Omental fat pad (tissue), 4 donors: ENCODE results near the gene IFNA6. TPM values are rescaled to one million over a fixed set of nuclear protein-coding genes. Genes with fewer than 3 reads are reported as not detected.

Experiments used
- ATAC-seq: fragments of 150-250 bp; one replicate; pipeline ENCODE4 v1.9.1; 2016; ENCODE audit warnings: mild to moderate bottlenecking, moderate library complexity; ENCODE audit not compliant: low FRiP score
- DNase-seq: peaks from one replicate; pipeline ENCODE4 v3.0.0-alpha.2; 2019; ENCODE audit warnings: low spot score
- CTCF ChIP-seq, 3 donors: fragments of 450-650 bp; IDR thresholded peaks; one replicate each; pipeline ENCODE4 v1.5.1; 2016 to 2017; ENCODE audit warnings: antibody characterized with exemption in 3 of 3, mild to moderate bottlenecking in 3 of 3, moderate library complexity in 2 of 3
- total RNA-seq, 4 donors: library from RNA; depleted of rRNA; stranded (reverse); fragments of >200 nt; gene quantifications; one replicate each; pipeline ENCODE4 v1.1.0, GENCODE V29; 2016

The IFNA6 gene
- total RNA-seq, 4 donors from 2014 or later: not detected

- ATAC-seq (peak; percentile 58), DNase-seq (no peak)
- no peak for TF ChIP-seq CTCF (IDR thresholded peaks at IDR 0.05)
Measured at GRCh38 chr9:21326526-21327139, 24.1 kb downstream of the IFNA6 start.

GRCh38 chr9:21324047-21324446, 26.6 kb downstream of the IFNA6 start:
- DNase-seq (no peak), ATAC-seq (no peak)
- no peak for TF ChIP-seq CTCF (IDR thresholded peaks at IDR 0.05)

GRCh38 chr9:21322911-21323461, 27.7 kb downstream of the IFNA6 start:
- DNase-seq (no peak), ATAC-seq (no peak)
- no peak for TF ChIP-seq CTCF (IDR thresholded peaks at IDR 0.05)

GRCh38 chr9:21320465-21320864, 30.2 kb downstream of the IFNA6 start:
- TF ChIP-seq CTCF (IDR thresholded peaks at IDR 0.05): no peak
- no peak for DNase-seq
- no peak for ATAC-seq

- DNase-seq: no peak
- ATAC-seq: no peak
- TF ChIP-seq CTCF (IDR thresholded peaks at IDR 0.05): no peak
Measured at GRCh38 chr9:21317956-21318923, 32.4 kb downstream of the IFNA6 start.

- no peak for ATAC-seq
- no peak for TF ChIP-seq CTCF (IDR thresholded peaks at IDR 0.05)
- no peak for DNase-seq
Measured at GRCh38 chr9:21316860-21317259, 33.8 kb downstream of the IFNA6 start.
